Measurements from ENCODE around the gene NUPR1.
"Not testable (repeated sequence)": the region's sequence is repeated elsewhere in the genome, so short reads cannot be mapped to it uniquely, and the experiment has no call there.

The NUPR1 gene

DNA sequence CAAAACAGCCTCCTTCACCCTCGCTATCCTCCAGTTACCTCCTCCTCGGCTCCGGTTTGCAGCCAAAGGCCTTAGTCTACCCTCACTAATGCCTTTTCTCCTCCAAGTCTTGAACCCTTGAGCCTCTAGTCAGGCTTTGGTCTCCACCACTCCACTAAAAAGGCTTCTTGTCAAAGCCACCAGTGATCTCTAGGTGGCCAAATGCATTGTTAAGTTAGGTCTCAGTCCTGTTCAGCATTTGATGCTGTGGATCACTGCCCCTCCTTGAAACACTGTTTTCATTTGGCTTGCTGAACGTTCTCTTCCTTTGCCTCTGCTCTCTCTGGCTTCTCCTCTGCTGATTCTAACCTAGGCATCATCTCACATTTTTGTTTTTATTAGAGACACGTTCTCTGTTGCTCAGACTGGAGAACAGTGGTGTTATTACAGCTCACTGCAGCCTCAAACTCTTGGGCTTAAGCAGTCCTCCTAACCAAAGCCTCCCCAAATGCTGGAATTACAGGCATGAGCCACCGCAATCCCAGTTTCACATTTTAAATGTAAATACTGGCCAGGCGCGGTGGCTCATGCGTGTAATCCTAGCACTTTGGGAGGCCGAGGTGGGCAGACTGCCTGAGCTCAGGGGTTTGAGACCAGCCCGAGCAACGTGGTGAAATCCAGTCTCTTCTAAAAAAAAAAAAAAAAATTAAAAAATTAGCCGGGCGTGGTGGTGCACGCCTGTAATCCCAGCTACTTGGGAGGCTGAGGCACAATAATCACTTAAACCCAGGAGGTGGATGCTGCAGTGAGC, 16.1 kb upstream of the NUPR1 start:
- DNase-seq (ENCODE audit: low spot score): no peak

DNA sequence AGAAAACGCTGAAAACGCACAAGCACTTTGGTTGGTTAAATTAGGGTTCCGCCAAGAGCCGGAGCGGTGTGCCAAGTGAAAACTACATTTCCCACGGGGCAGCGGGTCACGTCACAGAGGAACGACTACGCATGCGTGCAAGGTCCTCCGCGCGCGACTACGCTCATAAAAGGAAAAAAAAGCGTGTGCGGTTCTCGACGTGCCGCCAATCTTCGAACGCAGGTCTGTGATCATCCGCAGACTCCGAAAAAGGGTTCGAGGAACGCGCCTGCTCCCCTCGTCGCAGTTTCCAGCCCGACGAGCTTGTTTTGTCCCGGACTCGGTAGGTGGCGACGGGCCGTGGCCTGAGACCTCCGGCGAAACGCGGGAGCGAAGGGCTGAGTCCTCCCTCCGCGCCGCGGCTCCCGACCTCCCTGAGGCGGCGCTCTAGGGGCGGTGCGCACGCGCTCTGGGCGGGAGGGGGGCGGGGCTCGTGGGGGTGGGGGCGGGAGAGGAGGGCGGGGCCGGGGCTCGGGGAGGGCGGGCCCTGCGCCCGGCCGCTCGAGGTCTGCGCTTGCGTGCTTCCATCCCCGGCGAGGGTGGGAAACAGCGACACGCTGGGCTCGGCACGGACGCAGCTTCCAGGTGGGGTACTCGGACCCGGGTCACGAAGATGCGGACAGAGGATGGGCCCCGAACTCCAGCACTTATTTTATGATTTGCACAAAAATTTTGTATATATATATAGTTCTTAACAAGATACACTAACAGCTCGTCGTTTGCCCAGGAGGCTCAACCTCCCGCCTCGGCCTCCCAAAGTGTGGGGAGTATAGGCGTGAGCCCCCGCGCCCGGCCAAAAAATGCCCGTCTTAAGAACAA, 15.2 kb upstream of the NUPR1 start, which contains the start of gene SGF29:
Gene SGF29 (plus strand): TSS at position 145 of the 858 bp plus-strand sequence. CDS start 27,150 bp downstream, outside the sequence.
- peak; percentile 96 for DNase-seq (ENCODE audit: low spot score)

DNA sequence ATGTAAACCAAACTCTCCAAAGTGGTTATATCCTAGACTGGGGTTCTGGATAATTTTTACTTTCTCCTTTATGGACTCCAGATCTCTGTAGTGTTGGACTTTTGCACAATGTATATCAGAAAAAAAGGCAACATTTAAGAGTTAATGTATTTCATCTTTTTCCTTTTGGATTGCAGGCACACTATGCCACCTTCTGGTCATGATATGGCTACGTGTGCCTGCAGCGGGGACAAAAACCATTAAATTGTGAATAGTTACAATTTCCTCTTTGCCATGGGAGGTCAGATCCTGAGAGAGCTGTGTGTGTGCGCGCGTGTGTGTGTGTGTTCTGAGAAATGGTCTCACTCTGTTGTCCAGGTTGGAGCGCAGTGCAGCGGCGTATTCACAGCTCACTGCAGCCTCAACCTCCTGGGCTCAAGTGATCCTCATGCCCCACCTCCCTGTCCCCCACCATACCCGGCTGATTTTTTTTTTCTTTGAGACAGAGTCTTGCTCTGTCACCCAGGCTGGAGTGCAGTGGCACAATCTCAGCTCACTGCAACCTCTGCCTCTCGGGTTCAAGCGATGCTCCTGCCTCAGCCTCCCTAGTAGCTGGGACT, 10.6 kb upstream of the NUPR1 start:
- DNase-seq (ENCODE audit: low spot score): peak; percentile 52

DNA sequence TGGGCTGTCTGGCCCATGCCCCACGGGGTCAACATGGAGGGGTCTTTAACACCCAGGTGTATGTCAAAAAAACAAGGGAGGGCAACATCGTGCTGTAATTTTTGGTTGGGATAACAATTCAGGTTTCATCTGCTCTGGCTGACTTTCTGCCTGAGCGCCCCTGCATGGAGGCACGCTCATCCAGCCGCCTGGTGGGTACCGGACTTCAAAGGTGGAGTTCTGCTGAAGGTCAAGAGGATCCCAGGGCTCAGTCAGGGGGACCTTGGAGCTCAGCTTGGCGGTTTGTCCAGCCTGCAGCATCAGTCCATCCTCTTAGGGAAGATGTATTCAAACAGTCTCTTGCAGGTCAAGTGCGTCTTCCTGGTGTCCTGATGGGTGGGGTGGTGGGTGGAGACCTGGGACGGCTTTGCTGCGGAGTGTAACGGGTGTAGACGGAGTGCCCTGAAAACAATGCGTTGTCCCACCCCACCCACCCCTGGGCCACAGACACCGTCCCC, 9.6 kb upstream of the NUPR1 start:
- DNase-seq (ENCODE audit: low spot score): no peak

DNA sequence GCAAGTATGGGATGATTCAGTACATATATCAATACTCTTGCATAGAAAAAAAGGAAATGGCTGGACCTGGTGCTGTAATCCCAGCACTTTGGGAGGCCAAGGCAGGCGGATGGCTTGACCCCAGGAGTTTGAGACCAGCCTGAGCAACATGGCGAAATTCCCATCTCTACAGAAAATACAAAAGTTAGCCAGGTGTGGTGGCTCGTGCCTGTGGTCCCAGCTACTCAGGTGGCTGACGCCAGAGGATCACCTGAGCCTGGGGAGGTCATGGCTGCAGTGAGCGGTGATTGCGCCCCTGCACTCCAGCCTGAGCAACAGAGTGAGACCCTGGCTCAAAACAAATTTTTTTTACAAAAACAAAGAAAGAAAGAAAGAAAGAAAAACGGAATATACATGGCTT, 7.9 kb upstream of the NUPR1 start:
- no peak for DNase-seq (ENCODE audit: low spot score)

DNA sequence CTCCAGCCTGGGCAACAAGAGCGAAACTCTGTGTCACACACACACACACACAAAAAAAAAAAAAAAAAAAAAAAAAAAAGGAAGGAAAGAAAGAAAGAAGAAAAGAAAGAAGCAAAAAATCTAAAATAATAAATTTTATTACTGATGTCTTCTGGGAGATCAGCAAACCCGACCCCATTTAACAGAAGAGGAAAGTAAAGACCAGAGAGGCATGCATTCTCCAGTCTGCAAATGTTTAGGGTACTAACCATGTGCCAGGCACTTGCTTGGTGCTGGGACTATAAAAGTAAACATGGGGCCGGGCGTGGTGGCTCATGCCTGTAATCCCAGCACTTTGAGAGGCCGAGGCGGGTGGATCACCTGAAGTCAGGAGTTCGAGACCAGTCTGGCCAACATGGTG, 7.2 kb upstream of the NUPR1 start:
- DNase-seq (ENCODE audit: low spot score): not testable (repeated sequence)

DNA sequence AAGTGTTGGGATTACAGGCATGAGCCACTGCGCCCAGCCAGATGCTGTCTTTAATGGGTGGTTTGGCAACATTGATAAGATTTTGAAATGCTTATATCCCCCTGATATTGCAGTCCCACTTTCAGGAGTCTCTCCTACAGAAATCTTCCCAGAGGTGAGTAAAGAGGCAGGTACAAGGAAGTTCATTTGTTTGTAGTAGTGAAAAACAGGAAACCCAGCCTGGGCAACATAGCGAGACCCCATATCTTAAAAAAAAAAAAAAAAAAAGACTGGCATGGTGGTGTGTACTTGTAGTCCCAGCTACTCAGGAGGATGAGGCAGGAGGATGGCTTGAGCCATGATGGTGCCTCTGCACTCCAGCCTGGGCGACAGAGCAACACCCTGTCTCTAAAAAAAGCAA, 6.2 kb upstream of the NUPR1 start:
- DNase-seq (ENCODE audit: low spot score): no peak

DNA sequence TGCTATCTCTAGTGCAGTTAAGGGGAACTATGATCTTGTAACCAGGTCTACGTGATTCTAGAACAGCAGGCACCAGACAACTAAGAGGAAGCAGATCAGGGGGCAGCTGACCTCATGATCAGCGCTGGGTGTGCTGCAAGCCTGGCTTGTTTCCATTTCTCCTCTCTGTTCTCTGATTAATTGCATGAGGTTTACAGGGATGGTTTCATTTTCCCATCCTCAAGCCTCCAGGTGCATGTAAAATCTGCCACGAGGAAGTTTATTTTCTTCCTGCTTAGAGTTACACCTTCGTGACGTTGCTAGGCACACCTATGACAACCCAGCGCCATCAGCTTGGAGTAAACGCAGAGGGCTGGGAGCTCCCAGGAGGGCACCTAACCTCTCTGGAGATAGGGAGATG, 4.3 kb upstream of the NUPR1 start:
- DNase-seq (ENCODE audit: low spot score): no peak

DNA sequence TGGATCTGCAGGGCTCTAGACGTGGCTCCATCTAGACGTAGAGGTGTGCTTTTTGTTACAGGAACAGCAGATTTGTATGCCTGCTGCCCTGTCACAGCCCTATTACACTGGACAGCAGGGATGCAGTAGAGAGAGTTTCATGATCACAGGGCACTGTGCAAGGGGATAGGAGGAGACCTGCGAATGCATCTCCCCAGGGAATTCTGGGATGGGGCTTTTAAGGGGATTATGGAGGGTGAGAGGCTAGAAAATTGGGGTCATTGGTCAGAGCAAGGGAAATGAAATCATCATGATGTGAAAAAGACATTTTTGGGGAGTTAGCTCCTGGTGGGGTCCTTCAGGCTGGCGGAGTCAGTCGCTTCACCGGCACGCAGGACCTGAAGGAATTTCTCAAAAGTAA, 3.9 kb upstream of the NUPR1 start:
- no peak for DNase-seq (ENCODE audit: low spot score)

DNA sequence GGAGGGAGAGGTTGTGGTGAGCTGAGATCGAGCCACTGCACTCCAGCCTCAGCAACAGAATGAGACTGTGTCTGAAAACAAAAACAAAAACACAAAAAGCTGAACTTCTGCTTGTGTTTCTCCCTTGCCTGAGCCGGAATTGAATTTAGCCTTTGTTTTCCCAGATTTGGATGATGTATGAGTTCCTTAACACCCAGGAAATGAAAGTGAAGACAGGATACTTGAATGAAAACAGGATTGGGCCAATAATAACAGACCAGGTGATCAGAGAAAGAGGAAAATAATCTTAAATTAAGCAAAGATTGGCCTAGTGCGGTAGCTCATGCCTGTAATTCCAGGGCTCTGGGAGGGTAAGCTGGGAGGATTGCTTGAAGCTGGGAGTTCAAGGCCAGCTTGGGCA, 1.6 kb upstream of the NUPR1 start:
- no peak for DNase-seq (ENCODE audit: low spot score)

DNA sequence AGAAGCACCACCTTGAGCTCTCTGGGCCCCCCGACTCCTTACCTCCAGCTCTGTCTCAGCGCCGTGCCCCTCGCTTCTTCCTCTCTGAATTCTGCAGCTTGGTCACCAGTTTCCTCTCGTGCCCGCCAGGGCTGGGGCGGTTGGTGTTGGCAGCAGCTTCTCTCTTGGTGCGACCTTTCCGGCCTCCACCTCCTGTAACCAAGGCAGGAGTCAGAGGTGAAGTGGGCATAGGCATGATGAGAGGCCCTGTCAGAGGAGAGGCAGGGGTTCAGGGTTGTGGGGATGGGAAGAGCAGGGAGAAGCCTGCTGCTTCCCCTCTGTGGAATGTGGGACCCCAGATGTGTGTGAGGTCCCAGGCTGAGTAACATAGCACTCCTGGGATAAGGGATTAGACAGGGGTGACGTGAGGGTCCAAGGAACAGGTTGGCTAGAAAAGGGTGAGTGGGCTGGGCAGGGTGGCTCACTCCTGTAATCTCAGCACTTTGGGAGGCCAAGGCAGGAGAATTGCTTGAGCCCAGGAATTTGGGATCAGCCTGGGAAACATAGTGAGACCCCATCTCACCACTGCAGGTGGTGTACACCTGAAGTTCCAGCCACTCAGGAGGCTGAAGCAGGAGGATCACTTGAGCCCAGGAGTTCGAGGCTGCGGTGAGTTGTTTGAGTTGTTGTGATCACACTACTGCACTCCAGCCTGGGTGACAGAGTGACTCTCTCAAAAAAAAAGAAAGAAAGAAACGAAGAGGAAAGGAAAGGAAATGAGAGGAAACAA, 626 bp downstream of the NUPR1 start:
- no peak for DNase-seq (ENCODE audit: low spot score)

DNA sequence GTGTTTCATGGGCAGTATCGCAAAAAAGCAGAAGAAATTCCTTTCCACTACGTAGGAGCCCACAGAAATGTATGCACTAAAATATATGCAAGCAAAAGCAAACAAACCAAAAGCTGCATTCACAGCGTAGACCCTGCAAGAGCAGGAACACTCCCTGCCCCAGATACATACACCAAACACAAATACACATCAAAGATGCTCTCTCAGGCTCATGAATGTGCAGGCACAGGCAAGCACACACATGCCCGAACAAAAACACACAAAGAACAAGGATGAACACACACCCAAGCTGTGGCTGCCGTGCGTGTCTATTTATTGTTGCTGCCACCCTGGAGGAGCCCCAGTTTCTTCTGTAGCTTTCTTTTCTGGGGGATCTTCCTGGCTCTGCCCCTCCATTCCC, 1.7 kb downstream of the NUPR1 start:
- DNase-seq (ENCODE audit: low spot score): no peak

DNA sequence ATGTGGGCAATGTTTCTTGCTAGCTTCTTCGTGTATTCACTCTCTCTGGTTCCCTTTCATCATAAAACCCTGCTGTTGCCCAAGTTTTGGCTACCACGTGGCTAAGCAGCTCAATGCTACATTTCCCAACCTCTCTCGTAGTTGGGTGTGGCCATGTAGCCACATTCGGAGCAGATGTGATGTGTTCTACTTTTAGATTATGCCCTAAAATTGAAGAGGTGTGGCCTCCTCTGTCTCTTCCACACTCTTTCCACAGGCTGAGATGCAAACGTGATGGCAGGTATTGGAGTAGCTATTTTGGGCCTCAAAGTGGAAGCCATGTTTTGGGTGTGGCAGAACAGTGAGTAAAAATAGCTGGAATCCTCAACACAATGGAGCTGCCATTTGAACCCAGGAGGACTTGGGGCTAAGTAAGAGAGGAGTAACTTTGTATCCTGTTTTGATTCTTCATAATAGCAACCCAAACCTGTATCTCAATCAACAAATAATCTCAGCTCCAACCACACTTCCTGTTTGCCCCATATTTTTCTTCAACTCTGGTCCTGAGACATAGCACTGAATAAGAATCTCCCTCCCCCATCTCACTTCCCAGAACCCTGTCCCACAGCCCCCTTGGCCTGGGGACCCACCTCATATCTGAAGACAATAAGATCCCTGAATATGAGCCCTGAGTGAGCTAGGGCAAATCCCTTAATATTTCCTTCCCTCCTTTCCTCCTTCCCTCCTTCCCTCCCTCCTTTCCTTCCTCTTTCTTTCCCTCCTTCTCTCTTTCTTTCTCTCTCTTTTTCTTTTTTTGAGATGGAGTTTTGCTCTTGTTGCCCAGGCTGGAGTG, 4.0 kb downstream of the NUPR1 start:
- DNase-seq (ENCODE audit: low spot score): peak; percentile 48

DNA sequence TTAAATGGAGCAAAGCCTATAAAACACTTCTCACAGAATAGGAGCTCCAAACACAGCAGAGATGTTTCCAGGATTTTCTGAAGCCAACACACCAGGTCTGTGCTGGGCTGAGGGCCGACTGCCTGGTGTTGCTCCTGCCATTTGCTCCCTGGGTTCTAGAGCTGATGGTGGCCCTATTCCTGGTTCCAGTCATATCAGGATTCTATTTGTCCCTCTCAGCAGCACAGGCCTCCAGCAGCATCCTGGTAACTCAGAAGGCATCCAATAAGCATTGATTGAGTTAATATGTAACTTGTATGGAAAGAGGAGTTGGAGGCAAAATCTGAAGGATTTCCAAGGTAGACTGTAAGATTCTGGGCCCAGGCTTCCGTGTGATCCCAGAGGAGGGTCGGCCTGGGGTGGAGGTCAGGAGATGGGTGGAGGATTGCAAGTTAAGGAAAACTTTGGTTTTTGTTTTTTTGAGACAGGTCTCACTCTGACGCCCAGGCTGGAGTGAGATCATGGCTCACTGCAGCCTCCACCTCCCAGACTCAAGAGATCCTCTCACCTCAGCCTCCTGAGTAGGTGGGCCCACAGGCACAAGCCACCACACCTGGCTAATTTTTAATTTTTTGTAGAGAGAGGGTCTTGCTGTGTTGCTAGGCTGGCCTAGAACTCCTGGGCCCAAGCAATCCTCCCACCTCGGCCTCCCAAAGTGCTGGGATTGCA, 5.7 kb downstream of the NUPR1 start:
- no peak for DNase-seq (ENCODE audit: low spot score)

DNA sequence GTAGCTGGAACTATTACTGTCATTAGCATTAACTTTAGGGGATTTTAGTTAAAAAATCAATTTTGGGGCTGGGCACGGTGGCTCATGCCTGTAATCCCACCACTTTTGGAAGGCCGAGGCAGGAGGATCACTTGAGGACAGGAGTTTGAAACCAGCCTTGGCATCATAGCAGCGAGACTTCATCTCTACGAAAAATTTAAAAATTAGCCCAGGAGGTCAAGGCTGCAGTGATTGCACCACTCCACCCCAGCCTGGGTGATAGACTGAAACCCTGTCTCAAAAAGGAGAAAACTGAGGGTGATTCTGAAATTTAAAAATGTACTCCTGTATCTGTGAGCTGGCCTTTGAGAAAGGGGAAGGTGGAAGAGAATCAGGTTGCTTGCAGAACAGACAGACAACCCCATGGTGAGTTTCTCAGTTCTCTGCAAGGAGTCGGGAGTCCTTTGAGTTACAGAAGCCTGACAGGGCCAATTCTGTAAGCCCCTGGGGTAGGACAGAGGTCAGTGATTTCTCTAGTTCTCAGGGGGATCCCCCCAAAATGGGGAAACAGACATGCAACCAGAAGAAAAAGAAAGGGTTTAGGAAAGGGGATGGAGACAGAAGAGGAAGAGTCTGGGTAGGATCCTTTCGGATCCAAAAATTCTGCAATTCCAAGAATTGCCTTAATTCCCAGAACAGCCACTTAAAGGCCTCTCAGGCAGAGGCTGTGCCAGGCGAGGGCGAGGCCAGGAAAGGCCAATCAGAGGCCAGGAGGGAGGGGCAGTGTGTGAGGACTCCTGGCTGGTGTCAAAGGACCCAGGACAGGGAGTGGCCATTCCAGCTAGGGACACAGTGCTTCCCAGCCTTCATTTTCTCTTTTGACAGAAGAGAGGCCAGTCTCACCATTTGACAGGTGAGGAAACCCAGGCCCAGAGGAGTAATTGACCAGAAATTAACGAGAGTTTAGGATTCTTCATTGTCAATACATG, 6.7 kb downstream of the NUPR1 start:
- no peak for DNase-seq (ENCODE audit: low spot score)

DNA sequence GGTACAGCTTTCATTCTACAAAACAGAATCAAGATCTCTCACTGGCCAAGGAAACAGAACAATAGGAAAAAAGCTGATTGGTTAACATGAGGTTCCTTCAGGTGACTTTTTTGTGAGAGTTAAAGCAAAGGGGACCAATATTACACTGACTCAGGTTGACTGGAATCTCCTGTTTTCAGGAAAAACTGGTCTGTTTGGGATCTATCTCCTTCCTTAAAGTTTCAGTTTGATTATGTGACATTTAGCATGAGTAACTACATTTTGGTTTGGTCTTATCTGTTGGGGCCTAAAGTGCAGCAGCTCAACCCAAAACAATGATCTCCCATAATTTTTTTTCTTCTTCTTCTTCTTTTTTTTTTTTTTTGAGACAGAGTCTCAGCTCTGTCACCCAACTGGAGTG, 9.7 kb downstream of the NUPR1 start:
- DNase-seq (ENCODE audit: low spot score): no peak

DNA sequence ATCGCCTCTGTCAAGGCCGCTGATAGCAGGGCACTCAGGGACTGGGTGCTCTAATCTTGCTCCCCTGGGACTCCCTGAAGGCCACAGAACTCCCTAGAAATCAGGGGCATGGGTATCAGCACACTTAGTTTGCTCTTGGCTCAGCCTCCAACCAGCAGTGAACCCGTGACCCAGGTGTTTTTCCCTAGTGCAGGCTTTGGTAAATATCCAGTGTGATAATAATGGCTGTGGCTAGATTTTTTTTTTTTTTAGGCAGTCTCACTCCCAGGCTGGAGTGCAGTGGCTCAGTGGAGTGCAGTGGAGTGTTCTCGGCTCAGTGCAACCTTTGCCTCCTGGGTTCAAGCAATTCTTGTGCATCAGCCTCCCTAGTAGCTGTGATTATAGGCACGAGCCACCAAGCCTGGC, 10.3 kb downstream of the NUPR1 start:
- no peak for DNase-seq (ENCODE audit: low spot score)

DNA sequence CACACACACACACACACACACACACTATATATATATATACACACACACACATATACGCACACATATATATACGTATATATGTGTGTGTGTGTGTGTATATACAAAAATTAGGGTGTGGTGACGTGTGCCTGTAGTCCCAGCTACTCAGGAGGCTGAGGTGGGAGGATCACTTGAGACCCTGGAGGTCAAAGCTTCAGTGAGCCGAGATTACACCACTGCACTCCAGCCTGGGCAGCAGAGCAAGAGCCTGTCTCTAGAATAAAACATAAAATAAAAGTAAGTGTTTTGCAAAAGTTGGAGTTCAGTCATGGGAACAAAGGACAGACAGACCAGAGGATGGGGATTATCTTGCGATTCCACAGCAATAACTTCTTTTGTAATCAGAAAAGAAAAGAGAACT, 10.8 kb downstream of the NUPR1 start:
- DNase-seq (ENCODE audit: low spot score): no peak
